Osteocyte (in vitro differentiated cells): Measurements from ENCODE around the gene SLC12A9. TPM values are rescaled to one million over a fixed set of nuclear protein-coding genes. Genes with fewer than 3 reads are reported as not detected.
"Not testable (repeated sequence)": the region's sequence is repeated elsewhere in the genome, so short reads cannot be mapped to it uniquely, and the experiment has no call there.

Experiments
- DNase-seq: peaks from one replicate; pipeline ENCODE4 v3.0.0; 2021; ENCODE audit warnings: mixed read lengths; ENCODE audit not compliant: unreplicated experiment; ENCODE audit errors: extremely low spot score
- H3K27ac Mint-ChIP-seq: one replicate; pipeline ENCODE4 v1.8.0; 2021; ENCODE audit warnings: mild to moderate bottlenecking, mixed read lengths; ENCODE audit not compliant: unreplicated experiment
- H3K27me3 Mint-ChIP-seq: one replicate; pipeline ENCODE4 v1.8.0; 2021; ENCODE audit warnings: mixed read lengths; ENCODE audit not compliant: unreplicated experiment
- H3K36me3 Mint-ChIP-seq: one replicate; pipeline ENCODE4 v1.8.0; 2021; ENCODE audit warnings: mixed read lengths; ENCODE audit not compliant: unreplicated experiment
- H3K4me1 Mint-ChIP-seq: one replicate; pipeline ENCODE4 v1.8.0; 2021; ENCODE audit warnings: mixed read lengths; ENCODE audit not compliant: unreplicated experiment
- H3K4me3 Mint-ChIP-seq: one replicate; pipeline ENCODE4 v1.8.0; 2021; ENCODE audit warnings: mild to moderate bottlenecking, moderate library complexity, mixed read lengths; ENCODE audit not compliant: unreplicated experiment
- H3K9me3 Mint-ChIP-seq: one replicate; pipeline ENCODE4 v1.8.0; 2021; ENCODE audit warnings: mixed read lengths; ENCODE audit not compliant: unreplicated experiment
- total RNA-seq: library from RNA; stranded (reverse); gene quantifications from 2 replicates; pipeline ENCODE4 v1.2.1, GENCODE V29; 2021
- TF ChIP-seq, protein P1 (sequence below): fragments of 200-600 bp; sonication (generic); IDR thresholded peaks from 2 replicates; pipeline ENCODE4 v1.5.0; 2021; ENCODE audit warnings: antibody characterized with exemption, mild to moderate bottlenecking, moderate library complexity

SLC12A9 gene
- total RNA-seq, 1 donor from 2014 or later, result 32.1 TPM

DNA sequence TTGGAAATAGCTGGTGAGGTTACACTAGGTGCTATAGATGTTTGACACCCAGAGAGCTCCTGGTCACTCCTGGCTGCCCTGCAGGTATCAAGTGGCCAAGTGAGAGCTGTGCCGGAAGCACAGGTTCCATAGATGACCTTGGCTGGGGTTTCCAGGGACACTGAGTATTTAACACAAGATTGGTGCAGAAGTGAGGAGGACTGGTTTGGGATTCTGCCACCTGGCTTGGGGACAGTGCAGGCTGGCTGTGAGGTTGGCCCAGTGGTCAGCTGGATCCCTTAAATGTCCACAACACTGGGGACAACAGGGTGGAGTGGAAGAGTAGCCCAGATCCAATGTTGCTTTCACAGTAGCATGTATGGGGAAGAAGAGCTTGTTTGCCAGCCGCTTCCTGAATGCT lies 48.5 kb downstream of the SLC12A9 start:
- Mint-ChIP-seq H3K9me3 (no peaks in the 10 kb centered on the region), H3K27ac (no peak overlapping the region), H3K36me3 (no peaks in the 10 kb centered on the region), H3K4me3 (no peak overlapping the region), H3K27me3 (peaks cover 33% of the 10 kb centered on the region), H3K4me1 (peaks cover 8% of the 10 kb centered on the region)
- TF ChIP-seq, protein P1, sequence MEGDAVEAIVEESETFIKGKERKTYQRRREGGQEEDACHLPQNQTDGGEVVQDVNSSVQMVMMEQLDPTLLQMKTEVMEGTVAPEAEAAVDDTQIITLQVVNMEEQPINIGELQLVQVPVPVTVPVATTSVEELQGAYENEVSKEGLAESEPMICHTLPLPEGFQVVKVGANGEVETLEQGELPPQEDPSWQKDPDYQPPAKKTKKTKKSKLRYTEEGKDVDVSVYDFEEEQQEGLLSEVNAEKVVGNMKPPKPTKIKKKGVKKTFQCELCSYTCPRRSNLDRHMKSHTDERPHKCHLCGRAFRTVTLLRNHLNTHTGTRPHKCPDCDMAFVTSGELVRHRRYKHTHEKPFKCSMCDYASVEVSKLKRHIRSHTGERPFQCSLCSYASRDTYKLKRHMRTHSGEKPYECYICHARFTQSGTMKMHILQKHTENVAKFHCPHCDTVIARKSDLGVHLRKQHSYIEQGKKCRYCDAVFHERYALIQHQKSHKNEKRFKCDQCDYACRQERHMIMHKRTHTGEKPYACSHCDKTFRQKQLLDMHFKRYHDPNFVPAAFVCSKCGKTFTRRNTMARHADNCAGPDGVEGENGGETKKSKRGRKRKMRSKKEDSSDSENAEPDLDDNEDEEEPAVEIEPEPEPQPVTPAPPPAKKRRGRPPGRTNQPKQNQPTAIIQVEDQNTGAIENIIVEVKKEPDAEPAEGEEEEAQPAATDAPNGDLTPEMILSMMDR, result no peak
- DNase-seq, result no peak

DNA sequence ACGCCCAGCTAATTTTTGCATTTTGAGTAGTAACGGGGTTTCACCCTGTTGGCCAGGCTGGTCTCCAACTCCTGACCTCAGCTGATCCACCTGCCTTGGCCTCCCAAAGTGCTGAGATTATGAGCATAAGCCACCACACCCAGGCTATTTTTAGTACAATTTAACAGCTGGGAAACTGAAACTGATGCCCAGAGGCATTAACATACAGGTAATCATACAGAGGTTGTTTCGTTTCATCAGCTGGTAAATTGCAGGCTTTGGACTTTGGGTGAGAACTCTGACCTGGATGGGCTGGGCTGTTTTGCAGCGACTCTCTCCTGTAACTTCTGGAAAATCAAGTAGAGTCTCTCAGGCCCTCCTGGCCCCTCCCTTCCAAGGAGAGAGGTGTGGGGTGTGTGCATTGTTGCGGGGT lies 49.4 kb downstream of the SLC12A9 start:
- Mint-ChIP-seq H3K36me3 (no peaks in the 10 kb centered on the region), H3K4me3 (no peak overlapping the region), H3K9me3 (no peaks in the 10 kb centered on the region), H3K4me1 (peaks cover 3% of the 10 kb centered on the region), H3K27me3 (peaks cover 27% of the 10 kb centered on the region), H3K27ac (no peak overlapping the region)
- DNase-seq, result no peak
- TF ChIP-seq, protein P1, result no peak

DNA sequence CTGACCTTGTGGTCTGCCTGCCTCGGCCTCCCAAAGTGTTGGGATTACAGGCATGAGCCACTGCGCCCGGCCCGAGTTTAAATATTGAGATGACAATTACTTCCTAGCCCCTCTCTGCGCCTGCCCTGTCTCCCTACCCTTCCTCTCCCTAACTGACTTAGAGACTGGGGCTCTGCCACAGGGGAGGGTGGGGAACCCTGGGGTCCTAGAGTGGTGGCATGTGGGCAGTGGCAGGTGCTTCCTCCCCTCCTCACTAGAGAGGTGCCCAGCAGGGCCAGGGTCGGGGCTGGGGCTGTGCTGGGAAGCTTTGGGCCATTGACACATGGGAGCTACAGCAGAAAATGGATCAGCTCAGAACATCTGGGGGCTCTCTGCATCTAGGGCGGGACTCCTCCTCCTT lies 50.1 kb downstream of the SLC12A9 start:
- no peaks in the 10 kb centered on the region for H3K9me3 Mint-ChIP-seq
- no peak overlapping the region for H3K4me3 Mint-ChIP-seq
- no peaks in the 10 kb centered on the region for H3K4me1 Mint-ChIP-seq
- no peaks in the 10 kb centered on the region for H3K36me3 Mint-ChIP-seq
- TF ChIP-seq, protein P1, result no peak
- H3K27me3 Mint-ChIP-seq, result peaks cover 24% of the 10 kb centered on the region
- H3K27ac Mint-ChIP-seq, result no peak overlapping the region
- DNase-seq, result no peak

DNA sequence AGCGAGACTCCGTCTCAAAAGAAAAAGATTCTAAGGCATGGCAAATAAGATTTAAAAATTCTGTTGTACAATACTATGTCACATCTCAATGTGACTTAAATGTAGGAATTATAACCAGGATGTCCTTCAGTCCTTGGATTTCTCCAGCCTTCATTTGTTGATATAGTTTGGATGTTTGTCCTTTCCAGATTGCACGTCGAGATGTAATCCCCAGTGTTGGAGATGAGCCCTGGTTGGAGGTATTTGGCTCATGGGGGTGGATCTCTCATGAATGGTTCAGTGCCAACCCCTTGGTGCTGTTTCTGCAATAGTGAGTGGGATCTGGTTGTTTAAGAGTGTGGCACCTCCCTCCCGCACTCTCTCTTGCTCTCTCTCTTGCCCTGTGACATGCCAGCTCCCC lies 56.0 kb downstream of the SLC12A9 start:
- H3K4me3 Mint-ChIP-seq, result no peak overlapping the region
- H3K9me3 Mint-ChIP-seq, result peaks cover 5% of the 10 kb centered on the region
- H3K27me3 Mint-ChIP-seq, result peaks cover 14% of the 10 kb centered on the region
- no peaks in the 10 kb centered on the region for H3K36me3 Mint-ChIP-seq
- no peak for DNase-seq
- no peaks in the 10 kb centered on the region for H3K4me1 Mint-ChIP-seq
- TF ChIP-seq, protein P1, result no peak
- H3K27ac Mint-ChIP-seq, result no peak overlapping the region

DNA sequence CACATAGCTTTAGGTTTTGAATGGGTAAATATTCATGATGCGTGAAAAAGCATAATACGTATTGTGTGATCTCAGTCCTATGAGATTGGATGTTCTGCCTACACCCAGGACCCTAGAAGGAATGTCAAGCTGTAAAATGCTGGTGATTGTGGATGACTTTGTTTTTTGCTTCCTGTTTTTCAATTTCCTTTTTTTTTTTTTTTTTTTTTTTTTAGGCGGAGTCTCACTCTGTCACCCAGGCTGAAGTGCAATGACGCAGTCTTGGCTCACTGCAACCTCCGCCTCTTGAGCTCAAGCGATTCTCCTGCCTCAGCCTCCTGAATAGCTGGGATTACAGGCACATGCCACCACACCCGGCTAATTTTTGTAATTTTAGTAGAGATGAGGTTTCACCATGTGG lies 57.9 kb downstream of the SLC12A9 start:
- DNase-seq, H3K36me3 Mint-ChIP-seq, H3K4me1 Mint-ChIP-seq, H3K4me3 Mint-ChIP-seq, H3K9me3 Mint-ChIP-seq, H3K27ac Mint-ChIP-seq: not testable (repeated sequence)
- peaks cover 11% of the 10 kb centered on the region for H3K27me3 Mint-ChIP-seq

DNA sequence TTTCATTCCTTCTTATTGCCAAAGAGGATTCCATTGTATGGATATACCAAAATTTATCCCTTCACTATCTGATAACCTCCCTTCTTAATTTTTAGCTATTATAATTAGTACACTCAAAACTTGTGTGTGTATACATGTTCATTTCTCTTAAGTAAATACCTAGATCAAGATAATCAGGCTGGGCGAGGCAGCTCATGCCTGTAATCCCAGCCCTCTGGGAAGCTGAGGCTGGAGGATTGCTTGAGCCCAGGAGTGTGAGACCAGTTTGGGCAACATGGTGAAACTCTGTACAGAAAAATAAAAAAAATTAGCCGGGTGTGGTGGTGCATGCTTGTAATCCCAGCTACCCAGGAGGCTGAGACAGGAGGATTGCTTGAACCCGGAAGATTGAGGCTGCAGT lies 59.0 kb downstream of the SLC12A9 start:
- no peaks in the 10 kb centered on the region for H3K36me3 Mint-ChIP-seq
- no peak for DNase-seq
- peaks cover 12% of the 10 kb centered on the region for H3K27me3 Mint-ChIP-seq
- peaks cover 5% of the 10 kb centered on the region for H3K9me3 Mint-ChIP-seq
- H3K4me3 Mint-ChIP-seq, result no peak overlapping the region
- TF ChIP-seq, protein P1, result no peak
- peaks cover 1% of the 10 kb centered on the region for H3K4me1 Mint-ChIP-seq
- H3K27ac Mint-ChIP-seq, result no peak overlapping the region
